Retinal pigment epithelial cell (primary cell): ENCODE measurements around the gene OSTF1.

ENCODE experiments used
- DNase-seq: peaks from one replicate; pipeline ENCODE4 v3.0.0-alpha.2; 2010; ENCODE audit warnings: low read depth
- H3K4me3 ChIP-seq: 2 replicates; pipeline ENCODE4 v1.5.1; 2011; ENCODE audit warnings: mild to moderate bottlenecking, low read length, control low read depth, moderate library complexity
- TF ChIP-seq, protein P1 (sequence below): conservative IDR thresholded peaks from 2 replicates; pipeline ENCODE4 v1.5.1; 2011; ENCODE audit warnings: low read depth, low read length, control low read depth, inconsistent platforms

The OSTF1 gene

DNA sequence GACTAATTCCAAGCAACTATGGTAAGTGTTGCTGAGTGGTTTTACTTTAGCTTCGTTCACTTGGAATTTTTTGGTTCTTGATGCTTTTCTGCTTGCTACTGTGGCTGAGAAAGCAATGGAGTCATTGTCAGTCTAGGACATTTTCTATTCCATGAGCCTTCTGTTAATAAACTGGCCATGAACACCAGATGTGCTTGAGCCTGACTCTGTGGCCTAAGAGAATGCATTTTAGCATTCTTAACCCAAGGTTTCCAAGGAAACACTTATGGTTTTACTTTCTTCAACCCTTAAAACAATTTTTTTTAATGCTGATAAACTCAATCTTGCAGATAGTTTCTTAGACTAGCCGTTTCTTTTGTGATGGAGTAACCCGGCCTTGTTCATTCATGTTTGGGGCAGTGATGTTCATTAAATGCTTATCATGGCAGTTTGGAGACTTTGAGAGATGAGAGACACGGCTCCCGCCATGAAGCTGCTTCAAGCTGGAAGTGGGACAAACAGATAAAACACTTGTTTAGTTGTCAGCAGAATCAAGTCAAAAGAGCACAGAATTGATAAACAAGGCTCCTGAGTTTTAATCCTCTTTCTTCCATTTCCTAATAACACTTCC is 42.4 kb downstream of the OSTF1 start:
- no peak for DNase-seq
- H3K4me3 ChIP-seq, result no peak overlapping the region
- TF ChIP-seq, protein P1, sequence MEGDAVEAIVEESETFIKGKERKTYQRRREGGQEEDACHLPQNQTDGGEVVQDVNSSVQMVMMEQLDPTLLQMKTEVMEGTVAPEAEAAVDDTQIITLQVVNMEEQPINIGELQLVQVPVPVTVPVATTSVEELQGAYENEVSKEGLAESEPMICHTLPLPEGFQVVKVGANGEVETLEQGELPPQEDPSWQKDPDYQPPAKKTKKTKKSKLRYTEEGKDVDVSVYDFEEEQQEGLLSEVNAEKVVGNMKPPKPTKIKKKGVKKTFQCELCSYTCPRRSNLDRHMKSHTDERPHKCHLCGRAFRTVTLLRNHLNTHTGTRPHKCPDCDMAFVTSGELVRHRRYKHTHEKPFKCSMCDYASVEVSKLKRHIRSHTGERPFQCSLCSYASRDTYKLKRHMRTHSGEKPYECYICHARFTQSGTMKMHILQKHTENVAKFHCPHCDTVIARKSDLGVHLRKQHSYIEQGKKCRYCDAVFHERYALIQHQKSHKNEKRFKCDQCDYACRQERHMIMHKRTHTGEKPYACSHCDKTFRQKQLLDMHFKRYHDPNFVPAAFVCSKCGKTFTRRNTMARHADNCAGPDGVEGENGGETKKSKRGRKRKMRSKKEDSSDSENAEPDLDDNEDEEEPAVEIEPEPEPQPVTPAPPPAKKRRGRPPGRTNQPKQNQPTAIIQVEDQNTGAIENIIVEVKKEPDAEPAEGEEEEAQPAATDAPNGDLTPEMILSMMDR, result no peak

DNA sequence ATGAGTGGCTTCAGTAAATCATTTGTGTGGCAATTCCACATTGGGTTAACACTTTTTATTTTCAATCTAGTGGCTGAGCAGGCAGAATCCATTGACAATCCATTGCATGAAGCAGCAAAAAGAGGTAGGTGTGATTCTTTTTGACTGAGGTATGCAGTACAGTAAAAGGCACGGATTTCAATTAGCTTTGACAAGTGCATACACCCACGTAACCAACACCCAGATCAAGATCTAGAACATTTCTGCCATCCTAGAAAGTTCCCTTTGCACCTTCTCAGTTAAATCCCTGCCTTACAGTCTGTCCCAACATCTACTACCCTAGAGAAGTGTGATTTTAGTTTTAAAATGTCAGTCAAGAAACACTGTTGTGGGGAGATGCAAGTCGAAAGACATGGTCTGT is 43.4 kb downstream of the OSTF1 start:
- TF ChIP-seq, protein P1, result no peak
- DNase-seq, result no peak
- H3K4me3 ChIP-seq, result no peak overlapping the region

DNA sequence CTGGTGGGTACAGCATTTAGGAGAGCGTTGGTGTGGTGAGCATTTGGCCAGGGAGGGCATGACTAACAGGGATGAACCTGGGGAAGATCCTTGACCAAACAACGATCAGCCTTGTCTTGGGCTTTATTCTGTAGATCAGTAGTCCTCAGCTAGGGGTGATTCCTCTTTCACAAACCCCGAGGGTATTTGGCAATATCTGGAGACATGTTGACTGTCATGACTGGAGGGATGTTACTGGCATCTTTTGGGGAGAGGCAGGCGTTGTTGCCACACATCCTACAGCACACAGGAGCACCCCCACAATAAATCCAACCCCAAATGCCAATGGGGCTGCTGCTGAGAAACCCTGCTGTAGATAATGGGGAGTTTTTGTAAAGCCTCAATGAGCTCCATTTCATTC is 43.9 kb downstream of the OSTF1 start:
- no peak for DNase-seq
- TF ChIP-seq, protein P1, result no peak
- H3K4me3 ChIP-seq, result no peak overlapping the region

DNA sequence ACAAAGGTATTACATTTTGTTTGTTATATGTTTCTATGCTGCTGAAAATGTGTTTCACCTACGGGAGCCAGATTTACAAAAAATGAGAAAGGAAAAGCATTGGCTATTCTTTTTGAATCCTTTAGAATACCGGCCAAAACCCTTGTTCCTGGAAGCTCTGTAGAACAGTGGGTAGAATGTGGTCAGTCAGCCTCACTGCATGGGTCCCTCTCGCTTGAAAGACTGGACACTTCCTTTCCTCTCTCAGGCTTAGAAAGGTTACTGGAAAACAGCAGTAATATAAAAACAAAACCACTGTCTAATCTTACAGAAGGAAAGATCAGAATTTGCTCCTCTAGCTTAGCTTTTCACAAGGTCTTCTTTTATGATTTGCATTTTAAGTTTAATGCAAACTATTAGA is 45.1 kb downstream of the OSTF1 start:
- no peak for DNase-seq
- TF ChIP-seq, protein P1, result no peak
- no peak overlapping the region for H3K4me3 ChIP-seq

DNA sequence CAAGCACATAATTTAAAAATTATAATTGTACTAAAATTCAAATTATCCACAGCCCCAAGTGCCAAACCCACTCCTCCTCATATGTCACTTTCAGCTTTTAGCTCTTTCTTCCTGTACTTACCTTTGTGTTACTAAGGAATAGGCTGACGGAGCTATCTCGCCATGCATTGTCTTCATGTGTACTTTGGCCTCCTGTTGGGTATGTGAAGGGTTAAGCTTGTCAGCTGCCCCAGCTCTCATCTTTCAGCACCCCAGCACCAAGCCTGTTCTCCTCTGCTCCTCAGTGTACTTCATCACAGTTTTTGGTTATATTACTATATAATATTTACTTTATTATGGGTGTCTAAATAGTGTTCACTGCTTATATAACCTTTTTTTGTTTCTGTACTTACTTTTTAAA is 46.2 kb downstream of the OSTF1 start:
- TF ChIP-seq, protein P1, result no peak
- no peak overlapping the region for H3K4me3 ChIP-seq
- no peak for DNase-seq

DNA sequence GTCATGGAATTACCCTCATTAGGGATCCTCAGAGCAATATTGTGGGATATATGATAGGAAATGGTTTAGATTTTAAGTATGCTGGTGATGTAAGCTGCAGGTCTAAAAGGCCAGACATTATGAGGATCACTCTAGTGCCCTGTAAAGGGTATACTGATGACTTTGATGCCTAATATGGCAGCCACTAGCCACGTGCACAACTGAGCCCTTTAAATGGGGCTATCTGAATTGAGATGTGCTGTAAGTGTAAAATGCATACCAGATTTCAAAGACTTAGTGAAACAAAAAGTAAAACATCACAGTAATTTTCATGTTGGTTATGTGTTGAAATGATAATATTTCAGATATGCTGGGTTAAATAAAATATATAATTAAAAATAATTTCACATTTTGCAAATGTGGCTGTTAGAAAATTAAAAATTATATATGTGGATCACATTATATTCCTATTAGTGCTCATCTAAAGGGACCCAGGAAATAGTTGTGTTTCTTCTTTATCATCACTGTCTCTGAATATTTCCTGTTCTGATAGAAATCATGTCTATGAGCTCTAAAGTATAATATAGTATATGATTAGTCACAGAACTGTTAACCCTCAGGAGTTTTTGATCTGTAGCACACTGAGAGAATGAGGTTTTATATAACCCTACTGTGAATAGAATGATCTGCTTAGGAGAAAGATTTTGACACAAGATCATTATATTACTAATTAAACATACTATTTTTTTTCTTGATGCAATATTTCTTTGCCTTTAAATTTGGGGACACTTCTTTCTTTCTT is 50.1 kb downstream of the OSTF1 start:
- H3K4me3 ChIP-seq, result no peak overlapping the region
- no peak for DNase-seq

More for the DNA sequence above, 50.1 kb downstream of the OSTF1 start:
- TF ChIP-seq, protein P1, result no peak
